HK-2 (cell line): ENCODE results near the gene SCGB1C1.

ENCODE experiments used
- DNase-seq: peaks from one replicate; pipeline ENCODE4 v3.0.0-alpha.2; 2018; ENCODE audit not compliant: unreplicated experiment

The SCGB1C1 gene

DNA sequence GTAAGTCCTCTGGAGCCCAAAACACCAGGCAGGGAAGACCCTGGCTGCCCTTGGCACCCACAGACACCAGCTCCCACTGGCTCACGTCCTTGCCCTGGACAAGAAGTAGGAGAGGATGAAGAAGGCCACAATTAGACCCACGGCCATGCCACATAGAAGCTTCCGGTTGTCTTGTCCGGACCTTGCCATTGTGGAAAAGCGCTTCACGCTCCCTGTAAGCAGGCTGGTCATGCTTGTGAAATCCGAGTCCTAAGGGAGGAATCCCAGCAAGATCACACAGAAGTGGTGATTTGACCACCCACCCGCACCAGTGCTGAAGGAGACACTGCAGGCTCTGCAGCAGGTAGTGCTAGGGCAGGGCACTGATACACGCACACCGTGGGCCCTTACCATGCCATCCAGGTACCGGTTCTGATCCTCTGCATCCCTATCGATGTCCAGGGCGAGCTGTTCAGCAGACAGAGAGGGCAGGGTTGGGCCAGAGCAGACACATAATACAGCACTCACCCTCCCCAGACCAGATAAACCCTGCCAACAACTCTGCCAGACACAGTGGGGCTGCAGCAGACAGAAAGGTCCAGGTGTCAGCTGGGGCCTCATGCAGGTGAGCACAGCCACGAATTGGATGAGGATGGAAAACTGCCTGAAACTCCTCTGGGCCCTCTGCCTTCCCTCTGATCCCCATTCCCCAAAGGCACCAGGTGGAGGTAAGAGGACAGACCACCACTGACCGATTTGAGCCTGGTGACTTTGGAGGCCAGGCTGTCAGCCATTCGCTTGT, 12.5 kb downstream of the SCGB1C1 start:
- no peak for DNase-seq

DNA sequence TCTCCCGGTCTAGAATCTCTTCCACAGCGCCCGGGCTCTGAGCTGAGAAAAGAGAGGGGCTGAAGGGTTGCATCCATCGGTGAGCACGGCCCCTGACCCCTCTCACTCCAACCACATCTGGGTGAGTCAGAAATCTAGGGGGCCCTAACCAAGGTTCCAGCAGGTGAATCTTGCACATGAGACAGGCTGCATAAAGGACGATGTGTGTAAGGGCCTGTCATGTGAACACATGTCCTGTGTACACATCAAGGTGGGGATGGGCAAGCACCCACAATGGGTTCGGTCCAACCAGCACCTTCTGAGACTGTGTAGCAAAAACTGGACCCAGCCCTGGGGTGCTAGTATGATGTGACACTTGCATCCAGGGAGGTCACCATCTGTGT, 13.1 kb downstream of the SCGB1C1 start:
- no peak for DNase-seq

DNA sequence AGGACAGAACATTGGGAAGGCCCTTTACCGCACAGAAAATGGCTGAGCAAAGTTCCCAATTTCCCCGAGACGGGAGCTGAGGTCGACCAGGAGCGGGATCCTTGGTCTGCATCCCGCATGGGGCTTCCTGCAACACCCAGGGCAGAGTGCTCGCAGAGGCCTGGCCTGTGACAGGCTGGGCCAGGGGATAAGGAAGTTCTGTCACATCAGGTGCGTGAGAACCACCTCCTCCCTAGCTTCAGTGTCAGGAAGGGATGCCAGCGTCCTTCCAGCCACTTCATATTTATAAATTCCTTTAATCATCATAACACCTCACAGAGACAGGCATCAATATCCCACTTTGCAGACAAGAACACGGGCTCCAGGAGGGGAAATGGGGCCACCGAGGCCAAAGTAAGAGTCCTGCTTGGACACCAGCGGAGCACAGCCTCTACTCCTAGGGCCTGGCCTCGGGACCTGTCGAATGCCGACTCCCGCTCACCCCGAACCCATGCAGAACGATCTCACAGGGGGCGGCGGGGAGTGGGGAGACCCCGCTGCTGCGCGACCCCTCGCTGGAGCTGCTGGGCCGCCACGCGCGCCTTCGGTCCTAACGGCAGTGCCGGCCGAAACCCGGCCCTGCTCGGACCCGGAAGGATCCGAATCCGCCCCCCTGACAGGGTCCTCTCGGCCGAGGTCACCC, 13.8 kb downstream of the SCGB1C1 start:
- DNase-seq, result no peak

DNA sequence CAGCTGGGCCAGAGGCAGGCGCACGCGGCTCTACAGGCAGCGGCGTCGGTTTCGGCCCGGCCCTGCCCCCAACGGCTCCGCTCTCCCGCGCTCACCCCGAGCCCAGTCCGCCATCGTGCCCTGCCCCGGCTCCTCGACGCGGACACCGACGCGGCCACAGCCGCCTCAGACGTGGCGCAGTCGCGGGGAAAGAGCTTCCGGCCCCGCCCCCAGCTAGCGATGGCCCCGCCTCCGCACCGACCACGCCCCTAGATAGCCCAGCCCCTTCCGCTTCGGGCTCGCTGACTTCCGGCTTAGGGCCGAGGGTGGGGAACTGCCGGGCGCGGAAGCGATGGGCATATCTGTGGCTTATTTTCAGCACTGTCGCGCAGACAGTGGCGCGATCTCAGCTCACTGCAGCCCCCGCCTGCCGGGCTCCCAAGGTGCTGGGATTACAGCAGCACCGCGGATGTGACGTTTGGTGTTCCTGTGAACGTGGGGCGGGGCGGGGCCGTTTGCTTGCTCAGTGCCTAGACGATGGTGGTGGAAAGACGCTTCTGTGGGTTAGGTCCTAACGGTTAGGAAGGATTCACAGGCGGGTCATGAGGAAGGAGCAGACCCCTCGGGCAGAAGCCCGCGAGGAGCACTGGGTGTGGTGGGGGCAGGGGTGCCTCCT, 14.5 kb downstream of the SCGB1C1 start, which contains the start of the genes BET1L and RIC8A:
TSS of gene BET1L (minus strand) at position 192 of the 655 bp plus-strand sequence. CDS start at position 114, 78 bp downstream.
TSS of gene RIC8A (plus strand) at position 501 of the 655 bp plus-strand sequence. CDS start 1,147 bp downstream, outside the sequence.
- DNase-seq, result peak; percentile 91

DNA sequence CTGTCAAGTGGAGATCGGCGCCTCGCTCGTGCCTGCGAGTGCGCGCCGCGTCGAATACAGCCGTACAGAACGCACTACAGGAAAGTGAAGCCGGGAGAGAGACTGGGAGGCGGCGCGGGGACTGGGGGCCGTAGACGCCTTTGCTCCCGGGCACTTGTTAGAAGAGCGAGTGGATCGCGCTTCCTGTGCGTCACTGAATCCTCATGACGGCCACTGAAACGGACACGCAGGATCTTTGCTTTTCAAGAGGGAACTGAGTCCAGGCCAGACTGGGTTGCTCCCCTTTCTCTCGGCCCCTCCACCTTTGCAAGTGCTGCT, 14.9 kb downstream of the SCGB1C1 start:
- no peak for DNase-seq

DNA sequence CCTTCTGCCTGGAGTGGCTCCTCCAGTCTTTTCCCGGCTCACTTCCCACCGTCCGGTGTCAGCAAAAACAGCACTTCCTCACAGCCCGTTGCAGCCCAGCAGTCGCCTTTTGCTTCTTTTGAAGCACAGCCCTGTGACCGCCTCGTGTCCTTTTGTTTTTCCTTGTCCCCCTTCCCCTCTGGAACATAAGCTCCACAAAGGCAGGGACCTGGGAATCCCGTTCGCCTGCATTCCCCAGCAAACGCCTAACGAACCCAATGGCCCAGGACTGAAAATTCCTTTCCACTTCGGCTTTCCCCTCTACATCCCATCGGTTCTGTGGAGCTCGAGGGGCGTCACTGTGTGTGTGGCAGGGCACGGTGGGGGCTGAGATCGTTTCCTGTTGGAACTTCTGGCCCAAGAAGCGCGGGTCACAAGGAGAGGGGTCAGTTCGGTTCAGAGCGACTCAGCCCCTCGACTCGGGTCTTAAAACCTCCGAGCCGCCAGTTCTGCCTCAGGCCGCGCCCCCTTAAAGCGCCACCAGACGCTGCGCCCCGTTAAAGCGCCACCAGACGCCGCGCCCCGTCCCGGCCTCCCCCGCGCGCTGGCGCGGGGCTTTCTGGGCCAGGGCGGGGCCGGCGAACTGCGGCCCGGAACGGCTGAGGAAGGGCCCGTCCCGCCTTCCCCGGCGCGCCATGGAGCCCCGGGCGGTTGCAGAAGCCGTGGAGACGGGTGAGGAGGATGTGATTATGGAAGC, 15.5 kb downstream of the SCGB1C1 start:
- peak; percentile 59 for DNase-seq

DNA sequence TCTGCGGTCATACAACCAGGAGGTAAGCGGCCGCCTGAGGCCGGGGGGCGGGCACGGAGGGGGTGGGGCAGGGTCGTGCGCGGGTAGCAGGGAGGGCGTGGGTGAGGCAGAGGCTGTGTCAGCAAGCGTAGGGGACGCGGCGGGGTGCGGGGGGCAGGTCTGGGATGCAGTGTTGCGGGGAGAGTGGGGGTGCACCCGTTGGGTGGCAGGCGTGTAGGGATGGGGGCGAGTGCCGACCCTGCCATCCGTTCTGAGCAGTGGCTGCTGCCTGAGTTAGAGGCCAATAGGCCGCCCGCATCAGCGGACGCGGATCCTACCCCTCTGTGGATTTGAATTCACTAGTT, 16.0 kb downstream of the SCGB1C1 start:
- DNase-seq, result peak; percentile 21

DNA sequence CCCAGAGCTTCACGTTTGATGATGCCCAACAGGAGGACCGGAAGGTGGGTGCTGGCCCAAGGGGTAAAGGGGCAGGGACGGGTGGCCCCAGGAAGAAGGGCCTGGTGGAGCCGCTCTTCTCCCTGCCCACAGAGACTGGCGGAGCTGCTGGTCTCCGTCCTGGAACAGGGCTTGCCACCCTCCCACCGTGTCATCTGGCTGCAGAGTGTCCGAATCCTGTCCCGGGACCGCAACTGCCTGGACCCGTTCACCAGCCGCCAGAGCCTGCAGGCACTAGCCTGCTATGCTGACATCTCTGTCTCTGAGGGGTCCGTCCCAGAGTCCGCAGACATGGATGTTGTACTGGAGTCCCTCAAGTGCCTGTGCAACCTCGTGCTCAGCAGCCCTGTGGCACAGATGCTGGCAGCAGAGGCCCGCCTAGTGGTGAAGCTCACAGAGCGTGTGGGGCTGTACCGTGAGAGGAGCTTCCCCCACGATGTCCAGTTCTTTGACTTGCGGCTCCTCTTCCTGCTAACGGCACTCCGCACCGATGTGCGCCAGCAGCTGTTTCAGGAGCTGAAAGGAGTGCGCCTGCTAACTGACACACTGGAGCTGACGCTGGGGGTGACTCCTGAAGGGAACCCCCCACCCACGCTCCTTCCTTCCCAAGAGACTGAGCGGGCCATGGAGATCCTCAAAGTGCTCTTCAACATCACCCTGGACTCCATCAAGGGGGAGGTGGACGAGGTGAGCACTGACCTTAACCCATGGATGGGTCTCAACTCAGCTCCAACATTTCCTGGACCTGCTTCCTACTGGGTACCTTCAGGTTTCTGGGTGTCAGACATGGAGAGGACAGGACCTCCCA, 16.6 kb downstream of the SCGB1C1 start:
- no peak for DNase-seq

DNA sequence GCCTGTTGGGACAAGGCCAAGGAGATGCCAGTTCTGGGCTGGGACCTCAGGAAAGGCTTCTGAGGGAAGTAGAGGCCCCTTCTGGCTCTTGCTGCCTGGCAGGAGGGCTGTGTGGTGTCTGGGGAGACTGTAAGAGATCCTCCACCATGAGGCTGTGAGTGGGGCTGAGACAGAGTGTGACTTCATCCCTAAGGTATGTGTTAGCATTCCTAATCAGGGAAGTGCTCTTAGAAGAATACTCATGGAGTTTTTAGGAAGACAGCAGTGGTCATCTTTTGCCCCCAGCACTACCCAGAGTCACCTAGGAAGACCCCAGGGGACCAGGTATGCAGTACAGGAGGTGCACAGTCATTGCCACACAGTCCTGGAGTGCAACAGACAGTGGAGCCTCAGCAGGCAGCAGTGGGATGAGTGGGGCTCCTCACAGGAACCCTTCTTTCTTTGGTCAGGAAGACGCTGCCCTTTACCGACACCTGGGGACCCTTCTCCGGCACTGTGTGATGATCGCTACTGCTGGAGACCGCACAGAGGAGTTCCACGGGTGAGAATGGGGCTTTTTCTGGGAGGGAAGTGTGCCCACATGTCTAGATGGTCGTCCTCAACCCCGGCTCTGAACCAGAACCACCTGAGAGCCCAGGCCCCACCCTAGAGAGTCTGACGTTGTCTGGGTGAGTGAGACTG, 17.4 kb downstream of the SCGB1C1 start:
- DNase-seq, result peak; percentile 49

DNA sequence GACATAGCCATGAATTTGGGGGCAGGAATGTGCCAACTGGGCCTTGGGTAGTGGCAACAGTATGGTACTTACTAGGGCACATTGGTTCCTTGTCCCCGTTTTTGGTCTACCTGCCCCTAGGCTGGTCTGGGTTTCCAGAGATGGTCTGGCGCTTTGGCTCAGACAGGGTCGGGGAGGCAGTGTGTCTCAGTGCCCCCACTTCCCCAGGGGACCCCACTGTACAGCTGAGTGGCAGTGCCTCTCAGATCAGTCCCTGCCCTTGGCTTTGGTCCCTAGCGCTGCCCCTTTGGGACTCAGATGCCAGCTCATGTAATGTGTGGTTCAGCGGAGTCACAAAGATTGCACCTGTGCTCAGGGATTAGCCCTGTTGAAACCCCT, 17.9 kb downstream of the SCGB1C1 start:
- no peak for DNase-seq

DNA sequence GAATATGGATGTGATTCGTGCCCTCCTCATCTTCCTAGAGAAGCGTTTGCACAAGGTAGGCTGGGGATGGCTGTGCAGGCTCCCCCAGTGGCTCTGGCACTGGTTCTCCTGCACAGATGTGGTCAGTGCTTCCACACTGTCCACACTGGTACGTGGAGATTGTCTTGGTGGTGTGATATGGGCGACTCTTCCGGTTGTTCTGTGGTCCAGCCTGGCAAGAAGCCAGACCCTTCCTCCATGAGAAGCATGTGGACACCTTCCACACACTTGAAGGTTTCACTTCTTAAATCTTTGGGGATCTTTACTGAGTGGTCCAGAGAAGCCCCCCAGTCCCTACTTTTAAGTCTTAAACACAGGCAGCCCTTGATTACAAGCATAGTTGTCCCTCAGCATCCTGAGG, 18.4 kb downstream of the SCGB1C1 start:
- no peak for DNase-seq

DNA sequence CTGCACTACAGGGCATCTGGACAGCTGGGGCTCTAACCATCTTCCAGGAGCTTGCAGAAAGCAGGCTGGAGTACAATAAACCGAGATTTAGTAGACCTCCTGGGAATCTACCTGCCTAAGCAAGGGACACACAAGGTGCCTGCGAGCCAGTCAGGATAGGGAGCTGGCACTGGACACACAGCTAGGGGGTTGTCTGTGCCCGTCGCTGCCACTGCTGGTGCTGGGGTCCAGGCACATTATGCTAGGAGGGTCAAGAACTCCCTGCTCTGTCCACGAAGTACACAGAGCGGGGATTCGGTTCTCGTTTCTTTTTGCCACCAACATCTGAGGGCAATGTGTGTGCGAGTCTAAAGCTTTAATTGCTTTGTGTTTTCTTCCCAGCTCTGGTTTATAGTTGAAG, 18.9 kb downstream of the SCGB1C1 start:
- DNase-seq, result no peak

DNA sequence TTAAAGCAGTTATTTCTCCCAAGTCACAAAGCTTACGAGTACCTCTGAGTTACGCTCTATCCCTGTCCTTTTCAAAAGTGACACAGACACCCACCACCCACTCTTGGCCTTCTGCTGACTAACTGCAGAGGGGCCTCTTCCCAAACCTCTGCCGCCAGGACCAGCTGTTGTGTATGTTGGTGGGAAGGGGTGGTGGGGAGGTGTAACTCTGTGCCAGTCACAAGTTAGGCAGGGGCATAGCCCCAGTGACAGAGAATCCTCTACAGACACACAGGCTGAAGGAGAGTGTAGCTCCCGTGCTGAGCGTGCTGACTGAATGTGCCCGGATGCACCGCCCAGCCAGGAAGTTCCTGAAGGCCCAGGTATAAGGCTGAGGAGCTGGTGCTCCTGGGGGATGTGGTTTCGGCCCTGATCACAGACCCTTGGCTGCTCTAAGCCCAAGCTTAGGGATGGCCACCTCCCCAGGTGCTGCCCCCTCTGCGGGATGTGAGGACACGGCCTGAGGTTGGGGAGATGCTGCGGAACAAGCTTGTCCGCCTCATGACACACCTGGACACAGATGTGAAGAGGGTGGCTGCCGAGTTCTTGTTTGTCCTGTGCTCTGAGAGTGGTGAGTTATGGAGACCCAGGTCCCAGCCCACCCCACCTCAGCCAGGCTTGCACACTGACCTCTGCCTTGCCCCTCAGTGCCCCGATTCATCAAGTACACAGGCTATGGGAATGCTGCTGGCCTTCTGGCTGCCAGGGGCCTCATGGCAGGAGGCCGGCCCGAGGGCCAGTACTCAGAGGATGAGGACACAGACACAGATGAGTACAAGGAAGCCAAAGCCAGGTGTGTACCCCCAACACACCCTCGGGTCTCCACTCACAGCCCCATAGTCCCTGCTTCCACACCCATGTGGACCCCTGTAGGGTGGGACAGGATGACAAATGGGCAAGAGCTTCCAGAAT, 19.5 kb downstream of the SCGB1C1 start:
- no peak for DNase-seq

DNA sequence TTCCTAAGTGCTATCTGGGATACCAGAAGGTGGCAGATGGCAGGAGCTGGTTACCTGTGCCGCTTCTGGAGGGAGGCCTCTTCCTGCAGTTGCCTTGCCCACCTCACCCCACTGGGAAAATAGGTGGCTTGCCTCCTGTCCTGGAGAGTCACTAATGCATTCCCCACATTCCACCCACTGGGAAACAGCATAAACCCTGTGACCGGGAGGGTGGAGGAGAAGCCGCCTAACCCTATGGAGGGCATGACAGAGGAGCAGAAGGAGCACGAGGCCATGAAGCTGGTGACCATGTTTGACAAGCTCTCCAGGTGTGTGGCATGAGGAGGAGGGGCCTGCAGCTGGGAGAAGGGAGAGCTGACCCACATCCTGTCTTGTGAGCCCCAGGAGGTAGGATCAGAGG, 20.2 kb downstream of the SCGB1C1 start:
- no peak for DNase-seq

DNA sequence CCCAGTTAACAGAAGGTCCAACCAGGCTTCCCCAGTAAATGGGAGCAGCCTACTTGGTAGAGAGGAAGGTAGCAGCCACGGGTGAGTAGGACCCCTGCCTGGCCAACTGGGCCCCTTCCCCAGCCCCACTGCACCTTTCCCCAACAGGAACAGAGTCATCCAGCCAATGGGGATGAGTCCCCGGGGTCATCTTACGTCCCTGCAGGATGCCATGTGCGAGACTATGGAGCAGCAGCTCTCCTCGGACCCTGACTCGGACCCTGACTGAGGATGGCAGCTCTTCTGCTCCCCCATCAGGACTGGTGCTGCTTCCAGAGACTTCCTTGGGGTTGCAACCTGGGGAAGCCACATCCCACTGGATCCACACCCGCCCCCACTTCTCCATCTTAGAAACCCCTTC, 21.2 kb downstream of the SCGB1C1 start:
- no peak for DNase-seq

DNA sequence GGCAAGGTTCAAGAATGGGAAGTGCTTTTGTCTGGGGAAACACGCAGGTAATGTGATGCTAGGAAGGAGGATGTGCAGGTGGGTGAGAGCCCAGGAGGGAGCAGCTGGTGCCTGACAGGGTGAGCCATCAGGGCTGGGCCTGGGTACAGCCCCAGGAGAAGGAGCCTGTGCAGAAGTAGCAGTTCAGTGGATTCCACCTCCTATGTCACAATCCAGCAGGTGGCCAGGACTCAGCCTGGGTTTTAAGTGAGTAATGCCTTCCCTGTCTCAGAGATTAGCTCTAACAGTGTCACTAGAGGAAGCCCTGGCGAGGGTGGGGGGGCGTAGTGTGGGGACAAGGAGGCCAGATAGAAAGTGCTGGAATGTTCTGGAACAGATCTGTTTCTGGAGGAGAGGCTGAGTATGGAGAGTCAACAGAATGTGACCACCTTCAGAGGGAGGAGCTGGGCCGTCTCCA, 22.7 kb downstream of the SCGB1C1 start:
- no peak for DNase-seq

DNA sequence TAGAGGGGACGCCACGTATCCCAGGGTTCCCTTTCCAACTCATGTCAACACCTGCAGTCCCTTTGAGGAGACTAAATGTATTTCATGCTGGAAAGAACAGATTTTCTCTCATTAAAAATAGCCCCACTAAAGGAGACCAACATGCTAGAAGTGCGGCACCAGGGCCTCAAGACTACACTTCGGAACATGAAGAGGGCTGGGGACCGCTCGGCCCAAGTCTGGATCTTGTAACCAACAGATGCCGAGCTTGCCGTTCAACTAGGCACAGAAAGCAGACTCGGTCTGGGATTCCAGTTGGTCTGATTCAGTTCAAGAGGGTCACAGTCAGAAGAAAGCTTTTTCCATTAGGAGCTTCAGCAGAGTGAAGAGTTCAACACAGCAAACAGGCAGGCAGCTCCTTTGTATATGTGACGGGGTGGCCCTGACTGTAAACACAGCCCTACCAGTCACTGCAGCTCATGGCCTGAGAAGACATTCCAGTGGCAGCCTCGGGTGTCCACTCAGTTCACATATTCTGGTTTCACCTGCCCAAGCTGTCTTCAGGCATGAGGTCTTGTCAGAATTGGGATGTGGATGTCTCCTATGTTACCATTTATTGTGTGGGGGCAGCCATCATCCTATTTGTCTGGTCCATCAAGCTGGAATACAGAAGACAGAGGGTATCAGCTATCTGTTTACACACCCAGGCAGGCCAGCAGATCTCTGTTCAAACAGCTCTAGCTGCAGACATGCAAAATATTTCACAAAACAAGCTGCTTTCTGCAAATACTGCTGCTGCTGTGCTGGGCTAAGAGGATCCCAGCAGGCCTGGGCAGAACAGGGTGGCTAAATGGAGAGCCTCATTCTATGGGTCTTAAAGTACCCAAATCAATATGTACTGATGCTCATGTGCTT, 23.4 kb downstream of the SCGB1C1 start:
- no peak for DNase-seq

DNA sequence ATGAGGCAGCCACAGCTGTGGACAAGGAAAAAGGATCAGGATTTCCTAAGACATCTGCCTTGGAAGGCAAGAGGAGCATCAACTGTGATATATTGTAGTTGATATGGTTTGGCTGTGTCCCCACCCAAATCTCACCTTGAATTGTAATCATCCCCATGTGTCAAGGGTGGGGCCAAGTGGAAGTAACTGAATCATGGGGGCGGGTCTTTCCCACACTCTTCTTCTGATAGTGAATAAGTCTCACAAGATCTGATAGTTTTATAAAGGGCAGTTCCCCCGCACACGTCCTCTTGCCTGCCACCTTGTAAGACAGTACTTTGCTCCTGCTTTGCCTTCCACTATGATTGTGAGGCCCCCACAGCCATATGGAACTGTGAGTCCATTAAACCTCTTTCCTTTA, 24.8 kb downstream of the SCGB1C1 start:
- DNase-seq, result no peak
